Brain microvascular endothelial cell (primary cell): ENCODE data around the gene BDKRB2.

Experiments
- DNase-seq: peaks from one replicate; pipeline ENCODE4 v3.0.0-alpha.2; 2020
- H3K27ac ChIP-seq: fragments of 250-450 bp; sonication (Bioruptor Pico); 2 replicates; pipeline ENCODE4 v1.5.1; 2020; ENCODE audit warnings: mild to moderate bottlenecking, moderate library complexity
- H3K27me3 ChIP-seq: fragments of 250-450 bp; sonication (Bioruptor Pico); replicated peaks from 2 replicates; pipeline ENCODE4 v1.5.1; 2020; ENCODE audit warnings: mild to moderate bottlenecking
- H3K36me3 ChIP-seq: fragments of 250-450 bp; sonication (Bioruptor Pico); replicated peaks from 2 replicates; pipeline ENCODE4 v1.5.1; 2020; ENCODE audit warnings: mild to moderate bottlenecking
- H3K4me3 ChIP-seq: 2 replicates; pipeline ENCODE4 v1.5.1; 2011; ENCODE audit warnings: low read depth, mild to moderate bottlenecking, control low read depth, low read length, moderate library complexity
- in situ Hi-C: cut with HindIII; loops from 2 replicates; pipeline ENCODE4 v1.10.0; 2017; ENCODE audit warnings: low sequenced_read_pairs, low pct_ligation_motif_present
- TF ChIP-seq, protein P1 (sequence below): IDR thresholded peaks from 2 replicates; pipeline ENCODE4 v1.5.1; 2011; ENCODE audit warnings: low read depth, mild to moderate bottlenecking, moderate library complexity, low read length, control low read depth, inconsistent platforms; ENCODE audit errors: missing control alignments

Gene BDKRB2

DNA sequence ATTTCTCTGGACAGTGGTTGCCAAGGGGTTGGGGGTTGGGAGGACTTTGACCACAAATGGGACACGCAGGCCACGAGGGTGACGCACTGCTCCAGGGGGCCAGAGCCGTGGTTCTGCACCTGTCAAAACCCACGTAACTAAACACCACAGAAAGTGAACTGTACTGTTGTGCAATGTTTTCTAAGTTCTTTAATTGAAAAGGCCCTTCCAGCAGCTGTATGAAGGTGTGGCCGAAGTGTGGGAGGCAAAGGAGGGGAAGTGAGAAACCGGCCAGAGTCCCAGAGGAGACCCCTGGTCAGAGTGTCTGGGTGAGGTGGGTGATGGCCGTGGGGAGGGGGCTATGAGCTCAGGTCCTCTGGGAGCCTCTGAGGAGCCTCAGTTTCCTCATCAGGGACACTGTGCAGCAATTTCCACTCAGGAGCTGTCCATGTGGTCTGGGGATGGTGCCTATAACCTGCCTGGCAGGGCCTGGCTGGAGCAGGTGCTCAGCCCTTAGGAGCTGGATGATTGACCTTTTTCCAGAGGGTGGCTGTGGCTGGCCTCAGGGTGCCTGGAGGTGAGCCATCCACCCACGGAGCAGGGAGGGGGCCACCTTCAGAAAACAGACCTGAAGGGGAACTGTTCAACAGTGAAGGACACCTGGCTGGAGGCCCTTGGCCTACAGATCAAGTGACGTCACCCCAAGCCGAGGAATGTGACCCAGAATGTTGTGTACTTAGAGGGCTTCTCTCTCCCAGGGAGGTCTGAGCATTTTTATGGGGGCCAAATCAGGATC is 9.8 kb upstream of the BDKRB2 start:
- no peak overlapping the region for H3K27ac ChIP-seq
- TF ChIP-seq, protein P1, sequence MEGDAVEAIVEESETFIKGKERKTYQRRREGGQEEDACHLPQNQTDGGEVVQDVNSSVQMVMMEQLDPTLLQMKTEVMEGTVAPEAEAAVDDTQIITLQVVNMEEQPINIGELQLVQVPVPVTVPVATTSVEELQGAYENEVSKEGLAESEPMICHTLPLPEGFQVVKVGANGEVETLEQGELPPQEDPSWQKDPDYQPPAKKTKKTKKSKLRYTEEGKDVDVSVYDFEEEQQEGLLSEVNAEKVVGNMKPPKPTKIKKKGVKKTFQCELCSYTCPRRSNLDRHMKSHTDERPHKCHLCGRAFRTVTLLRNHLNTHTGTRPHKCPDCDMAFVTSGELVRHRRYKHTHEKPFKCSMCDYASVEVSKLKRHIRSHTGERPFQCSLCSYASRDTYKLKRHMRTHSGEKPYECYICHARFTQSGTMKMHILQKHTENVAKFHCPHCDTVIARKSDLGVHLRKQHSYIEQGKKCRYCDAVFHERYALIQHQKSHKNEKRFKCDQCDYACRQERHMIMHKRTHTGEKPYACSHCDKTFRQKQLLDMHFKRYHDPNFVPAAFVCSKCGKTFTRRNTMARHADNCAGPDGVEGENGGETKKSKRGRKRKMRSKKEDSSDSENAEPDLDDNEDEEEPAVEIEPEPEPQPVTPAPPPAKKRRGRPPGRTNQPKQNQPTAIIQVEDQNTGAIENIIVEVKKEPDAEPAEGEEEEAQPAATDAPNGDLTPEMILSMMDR: no peak
- in situ Hi-C loops: no loop called here
- no peak overlapping the region for H3K4me3 ChIP-seq
- no peaks in the 10 kb centered on the region for H3K36me3 ChIP-seq
- no peak for DNase-seq
- no peaks in the 10 kb centered on the region for H3K27me3 ChIP-seq

DNA sequence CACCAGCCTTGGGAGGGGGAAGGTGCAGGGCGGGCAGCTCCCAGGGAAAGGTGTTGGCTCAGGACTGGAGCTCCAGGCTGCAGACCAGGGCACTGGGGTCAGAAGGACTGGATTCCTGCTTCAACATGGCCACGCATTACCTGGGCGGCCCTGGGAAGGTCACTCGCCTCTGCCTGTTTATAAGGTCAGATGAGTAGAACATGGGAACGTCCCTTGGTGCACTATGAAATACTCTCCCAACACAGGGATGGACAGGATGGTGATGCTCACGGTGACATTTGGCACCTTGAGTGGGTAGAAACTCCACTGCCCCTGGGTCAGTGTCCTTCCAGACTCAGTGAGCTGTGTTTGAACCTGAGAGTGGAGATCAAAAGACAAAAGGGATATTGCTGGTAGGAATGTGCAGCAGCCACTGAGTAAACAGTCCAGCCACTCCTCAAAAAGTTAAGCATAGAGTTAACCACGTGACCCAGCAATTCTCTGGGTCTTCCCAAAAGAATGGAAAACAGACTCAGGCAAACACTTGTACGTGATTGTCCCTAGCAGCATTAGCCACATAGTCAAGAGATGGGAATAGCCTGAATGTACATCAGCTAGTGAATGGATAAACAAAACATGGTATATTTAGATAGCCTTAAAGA is 9.1 kb upstream of the BDKRB2 start:
- no peaks in the 10 kb centered on the region for H3K27me3 ChIP-seq
- no peak overlapping the region for H3K4me3 ChIP-seq
- no peak overlapping the region for H3K27ac ChIP-seq
- TF ChIP-seq, protein P1: no peak
- in situ Hi-C loops: no loop called here
- no peak for DNase-seq
- H3K36me3 ChIP-seq: no peaks in the 10 kb centered on the region

DNA sequence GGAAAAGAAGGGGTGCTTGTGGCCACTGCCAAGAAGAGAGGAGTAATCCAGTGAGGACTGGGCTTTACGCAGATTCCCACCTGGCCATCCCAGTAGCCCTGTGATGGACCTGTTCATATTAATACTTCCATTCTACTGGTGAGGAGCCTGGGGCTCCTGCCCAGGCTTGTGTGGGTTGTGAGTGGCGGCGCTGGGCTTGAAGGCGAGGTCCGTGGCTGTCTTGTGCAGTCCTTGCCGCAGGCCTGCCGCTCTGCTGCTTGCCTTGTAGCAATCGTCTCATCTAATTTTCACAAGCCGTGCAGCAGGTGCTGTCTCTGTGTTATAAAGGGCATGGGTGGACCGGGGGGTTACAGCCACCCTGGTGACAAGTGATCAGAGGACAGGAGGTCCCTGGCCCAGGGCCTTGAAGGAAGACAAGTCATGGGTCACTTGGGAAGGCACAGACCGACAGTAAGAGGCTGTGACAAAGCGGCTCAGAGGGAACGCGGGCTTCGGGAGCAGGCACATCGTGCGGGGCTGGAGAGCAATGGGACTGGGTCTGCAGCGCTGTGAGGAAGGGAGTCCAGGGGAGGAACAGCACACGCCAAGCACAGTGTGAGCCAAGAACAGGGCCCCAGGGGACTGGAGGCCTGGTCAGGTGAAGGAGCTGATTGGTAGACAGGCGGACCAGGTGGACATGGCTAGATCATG is 7.3 kb upstream of the BDKRB2 start:
- H3K27me3 ChIP-seq: no peaks in the 10 kb centered on the region
- H3K4me3 ChIP-seq: no peak overlapping the region
- H3K36me3 ChIP-seq: no peaks in the 10 kb centered on the region
- DNase-seq: no peak
- no peak overlapping the region for H3K27ac ChIP-seq
- in situ Hi-C loops: no loop called here
- TF ChIP-seq, protein P1: no peak

DNA sequence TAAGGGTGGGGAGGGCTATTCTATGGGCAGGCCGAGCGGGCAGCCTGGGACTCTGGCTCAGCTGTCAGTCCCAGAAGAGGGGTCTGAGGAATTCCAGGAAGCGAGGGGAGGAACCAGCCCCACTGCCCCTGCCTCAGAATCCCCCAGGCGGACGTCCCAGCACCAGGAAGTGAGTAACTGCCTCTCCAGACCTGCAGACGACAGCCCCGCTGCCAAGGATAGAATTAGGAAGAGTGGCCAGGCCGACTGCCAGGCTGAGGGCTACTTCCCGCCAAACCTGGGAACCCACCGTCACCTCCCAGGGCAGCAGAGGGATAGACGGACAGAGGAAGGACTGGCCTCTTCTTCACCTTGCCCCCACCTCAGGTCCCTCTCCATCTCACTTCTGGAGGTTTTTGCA is 6.7 kb upstream of the BDKRB2 start:
- in situ Hi-C loops: no loop called here
- H3K36me3 ChIP-seq: no peaks in the 10 kb centered on the region
- H3K27ac ChIP-seq: no peak overlapping the region
- no peak for DNase-seq
- no peaks in the 10 kb centered on the region for H3K27me3 ChIP-seq
- no peak overlapping the region for H3K4me3 ChIP-seq
- TF ChIP-seq, protein P1: no peak

DNA sequence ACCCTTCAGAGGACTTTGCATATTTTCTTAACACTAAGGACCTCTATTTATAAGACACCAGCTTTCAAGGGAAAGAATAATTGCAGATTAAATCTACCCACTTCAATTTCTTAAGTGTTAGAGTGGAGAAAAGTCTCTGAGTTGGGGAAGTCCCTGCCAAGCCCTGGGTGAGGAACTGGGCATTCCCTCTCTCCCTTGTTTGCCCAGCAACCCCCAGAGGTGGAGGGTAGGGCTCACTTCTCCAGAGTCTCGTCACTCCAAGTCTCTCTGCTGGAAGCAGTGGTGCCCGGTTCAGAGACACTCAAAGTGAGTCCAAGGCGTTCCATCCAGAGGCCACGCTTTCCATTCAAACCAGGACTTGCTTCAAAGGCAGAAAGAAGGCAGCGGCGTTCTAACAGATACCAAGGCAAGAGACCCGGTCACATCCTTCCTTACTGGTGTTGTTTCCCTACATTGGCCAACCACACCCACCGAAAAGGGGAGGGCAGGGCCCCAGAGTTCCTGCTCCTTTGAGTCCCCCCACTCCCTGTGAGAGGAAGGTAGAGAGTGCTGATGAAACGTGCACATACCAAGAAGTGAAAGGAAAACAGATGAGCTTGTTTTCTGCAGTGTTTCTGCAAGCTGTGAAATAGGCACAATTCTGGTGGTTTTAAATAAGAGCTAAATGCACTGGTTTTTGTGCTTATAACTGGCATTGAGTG is 6.1 kb upstream of the BDKRB2 start:
- TF ChIP-seq, protein P1: no peak
- Histone ChIP-seq H3K27me3 (no peaks in the 10 kb centered on the region), H3K4me3 (no peak overlapping the region), H3K36me3 (no peaks in the 10 kb centered on the region), H3K27ac (no peak overlapping the region)
- in situ Hi-C loops: no loop called here
- DNase-seq: no peak
